Sigmoid colon (tissue), 7 donors: ENCODE results near the gene EMID1. TPM values are rescaled to one million over a fixed set of nuclear protein-coding genes. Genes with fewer than 3 reads are reported as not detected.

Experiments used
- DNase-seq: peaks from one replicate; pipeline ENCODE4 v3.0.0-alpha.2; 2019
- H3K27ac ChIP-seq, 4 donors: fragments of 200-600 bp; sonication (generic); one replicate each; pipeline ENCODE4 v1.5.1; 2016 to 2019; ENCODE audit warnings: mild to moderate bottlenecking in 1 of 4
- H3K27me3 ChIP-seq, 3 donors: fragments of 200-600 bp; sonication (generic); one replicate each; pipeline ENCODE4 v1.5.1; 2019; ENCODE audit warnings: mild to moderate bottlenecking in 1 of 3
- H3K36me3 ChIP-seq, 4 donors: fragments of 200-600 bp; sonication (generic); one replicate each; pipeline ENCODE4 v1.5.1; 2016 to 2019
- H3K4me1 ChIP-seq, 4 donors: fragments of 200-600 bp; sonication (generic); one replicate each; pipeline ENCODE4 v1.5.1; 2017 to 2019
- H3K4me3 ChIP-seq, 4 donors: fragments of 200-600 bp; sonication (generic); one replicate each; pipeline ENCODE4 v1.5.1; 2017 to 2019; ENCODE audit warnings: mild to moderate bottlenecking in 2 of 4, moderate library complexity in 1 of 4
- H3K9me3 ChIP-seq, 4 donors: fragments of 200-600 bp in 3 of 4; sonication (generic) in 3 of 4; one replicate each; pipeline versions ENCODE4 v1.5.1 to v1.6.1; 2013 to 2019
- EP300 ChIP-seq, 4 donors: sonication (generic); formaldehyde crosslinking; IDR thresholded peaks; one replicate each; pipeline ENCODE4 v1.6.1; 2017; ENCODE audit warnings: antibody characterized with exemption in 4 of 4
- POLR2A ChIP-seq, 2 donors: fragments of 450-650 bp; IDR thresholded peaks; one replicate each; pipeline ENCODE4 v1.6.1; 2016; ENCODE audit warnings: antibody characterized with exemption in 2 of 2, mild to moderate bottlenecking in 2 of 2, moderate library complexity in 2 of 2
- POLR2AphosphoS5 ChIP-seq, 4 donors: sonication (generic); formaldehyde crosslinking; IDR thresholded peaks; one replicate each; pipeline ENCODE4 v1.6.1; 2017; ENCODE audit warnings: antibody characterized with exemption in 4 of 4
- WGBS, 2 donors: extraction: QIAGEN DNeasy Blood & Tissue Kit; methylation state at CpG; one replicate each; pipeline ENCODE4 v1.1.7; 2013; 5-methylcytosine and 5-hydroxymethylcytosine counted together
- intact Hi-C: fragments of 100-400 bp; cut with DNase I; formaldehyde crosslinking; loops from one replicate; pipeline ENCODE4 v1.15.1; 2023
- polyA plus RNA-seq, 3 donors: library from polyadenylated mRNA; stranded (reverse); fragments of 200-250 nt; gene quantifications; one replicate each; pipeline ENCODE4 v1.2.3, GENCODE V29; 2013
- total RNA-seq, 4 donors: library from RNA; depleted of rRNA; stranded (reverse); fragments of >200 nt; gene quantifications; one replicate each; pipeline ENCODE4 v1.1.0, GENCODE V29; 2016
- TF ChIP-seq, protein P1 (sequence below), 4 experiments: fragments of 450-650 bp in 3 of 4; fragments of 200-600 bp in 1 of 4; IDR thresholded peaks; one replicate each; pipeline ENCODE4 v1.5.1; 2016 to 2019; ENCODE audit warnings: antibody characterized with exemption in 4 of 4, mild to moderate bottlenecking in 3 of 4, moderate library complexity in 2 of 4
- donor health status: healthy with polysubstance abuse.
- donor health status: Bipolar disorder and iron deficiency.
- donor health status: healthy.

EMID1 gene
- total and polyA plus RNA-seq, 7 donors: 0.27 to 5.9 (median 3.2) TPM

DNA sequence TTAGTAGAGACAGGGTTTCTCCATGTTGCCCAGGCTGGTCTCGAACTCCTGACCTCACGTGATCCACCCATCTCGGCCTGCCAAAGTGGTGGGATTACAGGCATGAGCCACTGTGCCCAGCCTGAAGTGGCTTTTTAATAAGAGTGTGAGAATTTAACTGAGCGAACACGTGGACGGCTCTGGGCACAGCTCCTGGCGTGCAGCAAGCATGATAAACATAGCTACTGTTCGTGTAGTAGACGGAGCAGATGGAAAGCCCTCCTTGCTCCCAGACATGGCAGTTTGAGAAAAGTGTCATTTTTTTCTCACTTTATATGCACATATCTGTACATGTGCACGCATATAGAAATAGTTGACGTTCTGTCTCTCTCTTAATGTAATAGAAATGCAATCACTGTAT, 7.0 kb downstream of the EMID1 start:
- H3K4me3 ChIP-seq: no peak overlapping the region
- intact Hi-C loops: no loop called here
- 82 to 85% methylated on average over 11 of the region's 11 CpGs for WGBS, 2 donors
- H3K27me3 ChIP-seq: no peaks in the 10 kb centered on the region
- no peaks in the 10 kb centered on the region for H3K9me3 ChIP-seq
- H3K36me3 ChIP-seq: no peaks in the 10 kb centered on the region
- DNase-seq: no peak
- no peak overlapping the region for H3K27ac ChIP-seq
- H3K4me1 ChIP-seq: peaks cover 0 to 4% (median 0%) of the 10 kb centered on the region in 4 donors
- TF ChIP-seq POLR2A (IDR thresholded peaks at IDR 0.05) (no peak), EP300 (IDR thresholded peaks at IDR 0.05) (no peak), POLR2AphosphoS5 (IDR thresholded peaks at IDR 0.05) (no peak)
- TF ChIP-seq, protein P1, sequence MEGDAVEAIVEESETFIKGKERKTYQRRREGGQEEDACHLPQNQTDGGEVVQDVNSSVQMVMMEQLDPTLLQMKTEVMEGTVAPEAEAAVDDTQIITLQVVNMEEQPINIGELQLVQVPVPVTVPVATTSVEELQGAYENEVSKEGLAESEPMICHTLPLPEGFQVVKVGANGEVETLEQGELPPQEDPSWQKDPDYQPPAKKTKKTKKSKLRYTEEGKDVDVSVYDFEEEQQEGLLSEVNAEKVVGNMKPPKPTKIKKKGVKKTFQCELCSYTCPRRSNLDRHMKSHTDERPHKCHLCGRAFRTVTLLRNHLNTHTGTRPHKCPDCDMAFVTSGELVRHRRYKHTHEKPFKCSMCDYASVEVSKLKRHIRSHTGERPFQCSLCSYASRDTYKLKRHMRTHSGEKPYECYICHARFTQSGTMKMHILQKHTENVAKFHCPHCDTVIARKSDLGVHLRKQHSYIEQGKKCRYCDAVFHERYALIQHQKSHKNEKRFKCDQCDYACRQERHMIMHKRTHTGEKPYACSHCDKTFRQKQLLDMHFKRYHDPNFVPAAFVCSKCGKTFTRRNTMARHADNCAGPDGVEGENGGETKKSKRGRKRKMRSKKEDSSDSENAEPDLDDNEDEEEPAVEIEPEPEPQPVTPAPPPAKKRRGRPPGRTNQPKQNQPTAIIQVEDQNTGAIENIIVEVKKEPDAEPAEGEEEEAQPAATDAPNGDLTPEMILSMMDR (IDR thresholded peaks at IDR 0.05): no peak

DNA sequence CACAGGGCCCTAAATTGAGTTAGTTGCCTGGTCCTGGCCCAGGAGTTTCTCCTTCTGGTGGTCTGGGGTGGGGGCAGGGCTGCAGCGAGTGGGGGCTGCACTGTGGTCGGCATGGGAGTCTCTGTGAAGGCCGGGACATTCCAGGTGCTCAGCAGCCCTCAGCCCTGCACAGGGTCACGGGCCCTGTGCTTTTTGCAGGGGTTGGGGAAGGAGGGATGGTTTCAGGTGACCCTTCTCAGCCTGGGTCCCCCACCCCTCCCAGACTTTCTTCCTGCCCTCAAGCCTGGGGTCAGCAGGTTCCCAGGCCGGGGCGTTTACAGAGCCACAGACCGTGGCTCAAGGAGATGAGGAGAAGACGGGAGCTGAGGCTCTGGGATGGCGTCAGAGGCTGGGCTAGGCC, 7.8 kb downstream of the EMID1 start:
- no peaks in the 10 kb centered on the region for H3K27me3 ChIP-seq
- H3K4me3 ChIP-seq: no peak overlapping the region
- H3K36me3 ChIP-seq: no peaks in the 10 kb centered on the region
- TF ChIP-seq EP300 (IDR thresholded peaks at IDR 0.05) (no peak), POLR2A (IDR thresholded peaks at IDR 0.05) (no peak)
- no peaks in the 10 kb centered on the region for H3K9me3 ChIP-seq
- intact Hi-C loops: no loop called here
- DNase-seq: no peak
- peaks cover 0 to 4% (median 0%) of the 10 kb centered on the region in 4 donors for H3K4me1 ChIP-seq
- 85 to 93% methylated on average over 9 of the region's 9 CpGs for WGBS, 2 donors
- no peak overlapping the region for H3K27ac ChIP-seq

DNA sequence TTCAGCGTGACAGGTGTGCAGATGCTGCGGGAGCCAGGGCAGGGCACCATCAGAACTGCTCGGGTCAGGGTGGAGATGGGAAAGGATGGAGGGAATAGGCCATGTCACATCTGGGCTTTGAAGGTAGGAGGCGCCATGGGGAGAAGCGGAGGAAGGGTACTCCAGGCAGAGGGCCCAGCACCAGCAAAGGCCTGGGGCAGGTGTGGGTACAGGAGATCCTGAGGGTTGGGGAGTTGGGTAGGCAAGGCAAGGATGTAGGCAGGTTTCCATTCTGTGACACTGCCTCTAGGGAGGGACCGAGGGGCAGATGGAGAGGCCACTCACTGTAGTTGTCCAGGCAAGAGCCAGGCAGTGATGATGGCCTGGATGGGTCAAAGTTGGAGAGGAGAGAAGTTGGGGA, 8.5 kb downstream of the EMID1 start:
- 91 to 96% methylated on average over 6 of the region's 6 CpGs for WGBS, 2 donors

DNA sequence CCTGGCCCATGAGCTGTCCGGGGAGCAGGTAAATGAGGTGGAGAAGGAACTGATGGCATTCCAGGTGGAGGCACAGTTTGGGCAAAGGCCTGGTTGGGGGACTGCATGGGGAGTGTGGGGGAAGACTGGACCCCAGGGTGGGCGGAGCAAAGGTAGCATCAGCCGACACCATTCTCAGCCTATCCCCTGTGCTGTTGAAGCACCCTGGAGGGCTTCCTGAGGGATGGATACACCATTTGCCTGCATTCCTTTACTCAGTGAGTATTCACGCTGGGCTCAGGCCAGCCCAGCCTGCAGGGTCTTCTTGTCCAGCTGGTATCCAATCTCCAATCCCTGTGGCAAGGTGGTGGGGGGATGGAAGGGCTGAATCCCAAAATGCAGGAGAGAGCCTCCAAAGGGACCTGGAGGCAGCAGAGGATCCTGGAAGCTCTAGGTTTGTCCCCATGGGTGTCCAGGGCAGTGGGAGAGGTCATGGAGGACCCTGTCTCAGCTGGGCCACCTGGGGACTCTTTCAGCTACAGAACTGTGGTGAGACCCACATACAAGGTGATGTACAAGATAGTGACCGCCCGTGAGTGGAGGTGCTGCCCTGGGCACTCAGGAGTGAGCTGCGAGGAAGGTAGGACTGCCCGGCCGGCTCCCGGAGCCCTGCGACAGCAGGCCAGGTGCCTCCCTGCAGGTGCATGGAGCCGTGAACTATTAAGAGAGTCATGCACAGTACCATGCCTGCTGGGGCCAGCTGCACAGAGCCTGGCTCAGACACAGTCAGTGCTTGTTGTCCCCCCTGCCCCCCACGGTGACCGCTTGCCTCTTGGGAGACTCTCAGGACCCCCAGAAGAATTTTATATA, 9.5 kb downstream of the EMID1 start:
- Histone ChIP-seq H3K27ac (no peak overlapping the region), H3K4me1 (peaks cover 0 to 4% (median 0%) of the 10 kb centered on the region in 4 donors), H3K9me3 (no peaks in the 10 kb centered on the region), H3K36me3 (no peaks in the 10 kb centered on the region), H3K27me3 (no peaks in the 10 kb centered on the region), H3K4me3 (no peak overlapping the region)
- TF ChIP-seq, protein P1 (IDR thresholded peaks at IDR 0.05): no peak
- TF ChIP-seq EP300 (IDR thresholded peaks at IDR 0.05): no peak
- no peak for TF ChIP-seq POLR2AphosphoS5 (IDR thresholded peaks at IDR 0.05)
- no peak for TF ChIP-seq POLR2A (IDR thresholded peaks at IDR 0.05)
- intact Hi-C loops: no loop called here
- DNase-seq: peak; percentile 52
- WGBS, 2 donors: 89 to 90% methylated on average over 14 of the region's 14 CpGs

More for the DNA sequence above, 8.5 kb downstream of the EMID1 start:
- Histone ChIP-seq H3K9me3 (no peaks in the 10 kb centered on the region), H3K4me1 (peaks cover 0 to 4% (median 0%) of the 10 kb centered on the region in 4 donors), H3K27me3 (no peaks in the 10 kb centered on the region), H3K27ac (no peak overlapping the region), H3K4me3 (no peak overlapping the region), H3K36me3 (no peaks in the 10 kb centered on the region)
- TF ChIP-seq EP300 (IDR thresholded peaks at IDR 0.05): no peak
- no peak for TF ChIP-seq POLR2AphosphoS5 (IDR thresholded peaks at IDR 0.05)
- TF ChIP-seq, protein P1 (IDR thresholded peaks at IDR 0.05): no peak
- TF ChIP-seq POLR2A (IDR thresholded peaks at IDR 0.05): no peak
- intact Hi-C loops: no loop called here
- DNase-seq: peak; percentile 21

DNA sequence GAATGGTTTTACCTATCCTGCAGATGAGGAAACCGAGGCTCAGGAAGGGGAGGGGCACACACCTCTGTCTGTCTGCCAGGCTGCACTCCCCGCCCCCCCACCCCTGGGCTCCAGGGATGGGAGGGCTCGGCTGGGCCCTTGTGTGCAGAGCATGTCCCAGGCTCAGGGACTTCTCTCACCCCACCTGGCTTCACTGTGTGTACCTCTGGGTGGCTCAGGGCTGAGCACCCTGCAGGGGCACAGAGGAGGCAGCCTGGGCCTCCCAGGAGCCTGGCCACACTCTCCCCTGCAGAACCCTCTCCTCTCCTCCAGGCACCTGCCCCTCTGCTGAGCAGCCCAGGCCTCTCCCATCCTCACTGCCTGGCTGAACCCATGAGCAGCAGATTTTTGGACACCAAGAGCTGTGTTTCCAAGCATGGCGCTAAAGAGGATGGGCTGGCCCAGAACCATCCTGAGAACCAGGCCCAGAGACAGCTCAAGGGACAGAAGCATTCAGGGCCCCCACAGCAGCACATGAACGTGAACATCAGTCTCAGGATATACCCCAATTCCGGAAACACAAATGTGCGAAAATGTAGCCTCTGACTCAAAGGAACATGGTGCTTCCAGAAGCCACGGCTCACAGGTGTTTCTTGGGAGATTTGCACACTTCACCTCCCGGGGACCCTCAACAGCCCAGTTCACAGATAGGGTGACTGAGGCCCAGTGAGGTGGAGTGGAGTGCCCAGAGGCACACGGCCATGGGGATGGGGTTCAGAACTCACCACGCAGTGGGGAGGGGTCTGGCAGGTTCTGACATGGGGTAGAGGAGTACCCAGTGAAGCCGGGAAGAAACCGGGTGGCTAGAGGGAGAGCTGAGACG, 10.5 kb downstream of the EMID1 start:
- intact Hi-C loops: no loop called here
- WGBS, 2 donors: 84 to 85% methylated on average over 14 of the region's 14 CpGs
- no peak overlapping the region for H3K4me3 ChIP-seq
- H3K4me1 ChIP-seq: peaks cover 0 to 4% (median 0%) of the 10 kb centered on the region in 4 donors
- H3K36me3 ChIP-seq: no peaks in the 10 kb centered on the region
- no peak overlapping the region for H3K27ac ChIP-seq
- no peaks in the 10 kb centered on the region for H3K9me3 ChIP-seq
- peak; percentile 47 for DNase-seq
- no peaks in the 10 kb centered on the region for H3K27me3 ChIP-seq
- TF ChIP-seq EP300 (IDR thresholded peaks at IDR 0.05): no peak
